Large intestine (tissue), 12 donors: Measurements from ENCODE around the gene PNN. TPM values are rescaled to one million over a fixed set of nuclear protein-coding genes. Genes with fewer than 3 reads are reported as not detected.
"Not testable (repeated sequence)": the region's sequence is repeated elsewhere in the genome, so short reads cannot be mapped to it uniquely, and the experiment has no call there.

Experiments
- DNase-seq, 2 donors: peaks; one replicate each; pipeline versions ENCODE4 v3.0.0 to v3.0.0-alpha.2; 2013
- H3K27ac ChIP-seq: one replicate; pipeline ENCODE4 v1.5.1; 2013; ENCODE audit warnings: low read length
- H3K27me3 ChIP-seq: 2 replicates; pipeline ENCODE4 v1.6.1; 2013; ENCODE audit warnings: low read length; ENCODE audit not compliant: control insufficient read depth, insufficient read depth
- H3K36me3 ChIP-seq: 2 replicates; pipeline ENCODE4 v1.6.1; 2013; ENCODE audit warnings: low read length; ENCODE audit not compliant: control insufficient read depth, insufficient read depth
- H3K4me1 ChIP-seq: one replicate; pipeline ENCODE4 v1.6.1; 2013; ENCODE audit warnings: low read length; ENCODE audit not compliant: control insufficient read depth, insufficient read depth
- H3K4me3 ChIP-seq: one replicate; pipeline ENCODE4 v1.5.1; 2013; ENCODE audit warnings: low read length
- H3K9me3 ChIP-seq: one replicate; pipeline ENCODE4 v1.6.1; 2013; ENCODE audit warnings: mild to moderate bottlenecking, low read depth, low read length, moderate library complexity; ENCODE audit not compliant: control insufficient read depth
- WGBS: methylation state at CpG from one replicate; pipeline ENCODE4 v1.1.5; 2013; ENCODE audit warnings: low lambda C conversion rate; ENCODE audit not compliant: insufficient coverage; 5-methylcytosine and 5-hydroxymethylcytosine counted together
- long read RNA-seq, 11 donors: transcript quantifications; one replicate each; lab custom pipeline, GENCODE V29; 2026
- polyA plus RNA-seq: library from polyadenylated mRNA; unstranded; fragments of 120-200 nt; gene quantifications from one replicate; pipeline ENCODE4 v1.2.1, GENCODE V29; 2013

PNN gene
- 155 TPM for polyA plus RNA-seq
- long read RNA-seq, donor 1, transcript PNN-201 (9 exons, 3,576 nt), result major isoform, 24 of 29 reads
- long read RNA-seq, donor 1, transcript PNN-204 (3 exons, 583 nt), result minor isoform, 5 of 29 reads
- long read RNA-seq, donor 1, partial matches to known transcripts, result 0 of 29 reads
- long read RNA-seq, donor 1, other reads (novel, unspliced or antisense), result 0 of 29 reads
- long read RNA-seq, donor 2, transcript PNN-204 (3 exons, 583 nt), result minor isoform, 10 of 87 reads
- long read RNA-seq, donor 2, transcript PNN-205 (4 exons, 601 nt), result minor isoform, 5 of 87 reads
- long read RNA-seq, donor 2, transcript PNN-201 (9 exons, 3,576 nt), result major isoform, 42 of 87 reads
- long read RNA-seq, donor 2, partial matches to known transcripts, result 30 of 87 reads
- long read RNA-seq, donor 2, other reads (novel, unspliced or antisense), result 0 of 87 reads
- long read RNA-seq, donor 3, result 0 reads
- long read RNA-seq, donor 4, transcript PNN-201 (9 exons, 3,576 nt), result major isoform, 8 of 10 reads
- long read RNA-seq, donor 4, partial matches to known transcripts, result 0 of 10 reads
- long read RNA-seq, donor 4, other reads (novel, unspliced or antisense), result 0 of 10 reads
- long read RNA-seq, donor 5, transcript PNN-201 (9 exons, 3,576 nt), result major isoform, 19 of 25 reads
- long read RNA-seq, donor 5, transcript PNN-204 (3 exons, 583 nt), result minor isoform, 6 of 25 reads
- long read RNA-seq, donor 5, partial matches to known transcripts, result 0 of 25 reads
- long read RNA-seq, donor 5, other reads (novel, unspliced or antisense), result 0 of 25 reads
- long read RNA-seq, donor 6, transcript PNN-204 (3 exons, 583 nt), result minor isoform, 16 of 84 reads
- long read RNA-seq, donor 6, transcript PNN-201 (9 exons, 3,576 nt), result major isoform, 26 of 84 reads
- long read RNA-seq, donor 6, partial matches to known transcripts, result 40 of 84 reads
- long read RNA-seq, donor 6, other reads (novel, unspliced or antisense), result 0 of 84 reads
- long read RNA-seq, donor 7, transcript PNN-204 (3 exons, 583 nt), result minor isoform, 9 of 46 reads
- long read RNA-seq, donor 7, transcript PNN-201 (9 exons, 3,576 nt), result major isoform, 25 of 46 reads
- long read RNA-seq, donor 7, partial matches to known transcripts, result 10 of 46 reads
- long read RNA-seq, donor 7, other reads (novel, unspliced or antisense), result 0 of 46 reads
- long read RNA-seq, donor 8, transcript PNN-204 (3 exons, 583 nt), result minor isoform, 23 of 180 reads
- long read RNA-seq, donor 8, transcript PNN-201 (9 exons, 3,576 nt), result major isoform, 49 of 180 reads
- long read RNA-seq, donor 8, partial matches to known transcripts, result 104 of 180 reads
- long read RNA-seq, donor 8, other reads (novel, unspliced or antisense), result 0 of 180 reads
- long read RNA-seq, donor 9, transcript PNN-204 (3 exons, 583 nt), result minor isoform, 32 of 114 reads
- long read RNA-seq, donor 9, transcript PNN-201 (9 exons, 3,576 nt), result major isoform, 38 of 114 reads
- long read RNA-seq, donor 9, partial matches to known transcripts, result 43 of 114 reads
- long read RNA-seq, donor 9, other reads (novel, unspliced or antisense), result 0 of 114 reads
- long read RNA-seq, donor 10, transcript PNN-201 (9 exons, 3,576 nt), result major isoform, 52 of 270 reads
- long read RNA-seq, donor 10, transcript PNN-204 (3 exons, 583 nt), result minor isoform, 29 of 270 reads
- long read RNA-seq, donor 10, transcript PNN-205 (4 exons, 601 nt), result minor isoform, 6 of 270 reads
- long read RNA-seq, donor 10, partial matches to known transcripts, result 182 of 270 reads
- long read RNA-seq, donor 10, other reads (novel, unspliced or antisense), result 0 of 270 reads
- long read RNA-seq, donor 11, transcript PNN-201 (9 exons, 3,576 nt), result major isoform, 26 of 69 reads
- long read RNA-seq, donor 11, transcript PNN-204 (3 exons, 583 nt), result minor isoform, 20 of 69 reads
- long read RNA-seq, donor 11, partial matches to known transcripts, result 22 of 69 reads
- long read RNA-seq, donor 11, other reads (novel, unspliced or antisense), result 0 of 69 reads

- Histone ChIP-seq H3K4me3 (peak within 1 kb of the TSS; percentile 67), H3K27me3 (no peaks in the 10 kb centered on the region), H3K36me3 (peaks cover 31% of the 10 kb centered on the region), H3K9me3 (no peaks in the 10 kb centered on the region), H3K27ac (peak within 1 kb of the TSS; percentile 96), H3K4me1 (peaks cover 15% of the 10 kb centered on the region)
- no CpG with 5 or more reads among the region's 56 CpGs for WGBS
- DNase-seq, result peak; percentile 99 to 100
These were observed at the start of gene PNN for GRCh38 chr14:39174560-39175444. TSS of gene PNN (plus strand) at chr14:39175254. CDS start at chr14:39175280, 26 bp downstream.

- no CpG with 5 or more reads among the region's 8 CpGs for WGBS
- not testable (repeated sequence) for H3K4me3 ChIP-seq, H3K27me3 ChIP-seq, H3K27ac ChIP-seq, H3K9me3 ChIP-seq, DNase-seq, H3K4me1 ChIP-seq
- H3K36me3 ChIP-seq, result peaks cover 25% of the 10 kb centered on the region
These were observed 37.2 kb upstream of the PNN start for GRCh38 chr14:39137835-39138234.

DNA sequence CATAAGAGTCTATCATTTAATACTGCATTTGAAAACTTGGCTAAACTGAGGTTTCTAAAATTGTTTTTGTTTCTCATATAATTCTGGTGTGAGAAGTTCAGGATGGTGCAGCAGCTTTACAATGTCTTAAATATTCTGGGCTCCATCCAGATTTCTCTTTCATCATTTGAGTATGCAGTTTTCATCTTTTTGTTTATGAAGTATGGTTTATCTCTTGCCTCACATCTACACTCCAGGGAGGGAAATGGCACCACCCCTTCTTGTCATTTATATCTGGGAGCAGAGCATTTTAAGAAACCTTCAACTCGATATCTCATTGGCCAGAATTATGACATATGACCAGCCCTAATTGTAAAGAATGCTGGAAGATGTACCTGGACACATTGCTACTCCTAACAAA is 36.6 kb upstream of the PNN start:
- Histone ChIP-seq H3K9me3 (no peaks in the 10 kb centered on the region), H3K36me3 (peaks cover 25% of the 10 kb centered on the region), H3K4me1 (no peaks in the 10 kb centered on the region), H3K4me3 (no peak overlapping the region), H3K27ac (no peak overlapping the region), H3K27me3 (no peaks in the 10 kb centered on the region)
- no peak for DNase-seq
- no CpG with 5 or more reads among the region's 1 CpG for WGBS

GRCh38 chr14:39140170-39140569 is 34.9 kb upstream of the PNN start:
- H3K36me3 ChIP-seq, result peaks cover 22% of the 10 kb centered on the region
- H3K27me3 ChIP-seq, result no peaks in the 10 kb centered on the region
- H3K27ac ChIP-seq, result no peak overlapping the region
- H3K9me3 ChIP-seq, result no peaks in the 10 kb centered on the region
- H3K4me3 ChIP-seq, result no peak overlapping the region
- WGBS, result no CpG with 5 or more reads among the region's 3 CpGs
- no peaks in the 10 kb centered on the region for H3K4me1 ChIP-seq
- no peak for DNase-seq

GRCh38 chr14:39141623-39142022 is 33.4 kb upstream of the PNN start:
- H3K4me3 ChIP-seq, H3K9me3 ChIP-seq, H3K27me3 ChIP-seq, H3K27ac ChIP-seq, H3K4me1 ChIP-seq, DNase-seq: not testable (repeated sequence)
- H3K36me3 ChIP-seq, result peaks cover 19% of the 10 kb centered on the region
- WGBS, result no CpG with 5 or more reads among the region's 1 CpG

DNA sequence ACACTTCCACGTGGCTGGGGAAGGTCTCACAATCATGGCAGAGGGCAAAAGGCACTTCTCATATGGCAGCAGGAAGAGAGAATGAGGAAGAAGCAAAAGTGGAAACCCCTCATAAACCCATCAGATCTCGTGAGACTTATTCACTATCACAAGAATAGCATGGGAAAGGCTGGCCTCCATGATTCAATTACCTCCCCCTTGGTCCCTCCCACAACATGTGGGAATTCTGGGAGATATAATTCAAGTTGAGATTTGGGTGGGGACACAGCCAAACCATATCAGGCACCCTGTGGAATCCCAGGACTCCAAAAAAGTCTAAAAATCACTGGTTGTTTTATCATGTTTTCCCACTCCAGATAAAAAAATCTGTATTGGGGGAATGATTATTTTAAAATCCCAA is 31.8 kb upstream of the PNN start:
- not testable (repeated sequence) for H3K9me3 ChIP-seq, H3K27me3 ChIP-seq, H3K4me1 ChIP-seq, DNase-seq, H3K27ac ChIP-seq, H3K4me3 ChIP-seq
- H3K36me3 ChIP-seq, result peaks cover 14% of the 10 kb centered on the region
- no CpG with 5 or more reads among the region's 2 CpGs for WGBS

DNA sequence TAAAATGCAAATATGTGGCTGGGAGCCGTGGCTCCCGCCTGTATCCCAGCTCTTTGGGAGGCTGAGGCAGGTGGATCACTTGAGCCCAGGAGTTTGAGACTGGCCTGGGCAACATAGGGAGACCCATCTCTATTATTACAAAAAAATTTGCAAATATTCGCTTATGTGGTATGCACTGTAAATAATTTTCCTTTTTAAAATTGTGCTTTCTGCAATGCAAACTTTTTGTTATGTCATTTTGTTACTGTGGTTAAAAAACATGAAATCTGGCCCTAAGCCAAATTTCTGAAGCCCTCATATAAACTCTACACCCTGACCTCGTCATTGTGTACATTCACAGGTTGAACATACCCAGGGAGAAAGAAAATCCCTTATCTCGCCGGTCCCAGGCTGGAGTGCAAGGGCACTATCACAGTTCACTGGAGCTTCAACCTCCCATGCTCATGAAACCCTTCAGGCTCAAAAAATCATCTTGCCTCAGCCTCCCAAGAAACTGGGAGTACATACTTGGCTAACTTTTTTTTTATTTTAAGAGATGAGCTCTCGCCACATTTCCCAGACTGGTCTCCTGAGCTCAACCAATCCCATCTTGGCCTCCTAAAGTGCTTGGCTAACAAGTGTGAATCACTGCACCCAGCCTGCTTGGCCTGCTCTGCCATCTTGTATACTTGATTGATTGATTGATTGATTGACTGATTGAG is 29.6 kb upstream of the PNN start:
- Histone ChIP-seq H3K36me3 (peaks cover 13% of the 10 kb centered on the region), H3K4me3 (no peak overlapping the region), H3K27ac (no peak overlapping the region), H3K9me3 (no peaks in the 10 kb centered on the region), H3K27me3 (no peaks in the 10 kb centered on the region), H3K4me1 (no peaks in the 10 kb centered on the region)
- DNase-seq, result peak; percentile 23 to 62
- WGBS, result 100% methylated on average over 2 of the region's 7 CpGs

DNA sequence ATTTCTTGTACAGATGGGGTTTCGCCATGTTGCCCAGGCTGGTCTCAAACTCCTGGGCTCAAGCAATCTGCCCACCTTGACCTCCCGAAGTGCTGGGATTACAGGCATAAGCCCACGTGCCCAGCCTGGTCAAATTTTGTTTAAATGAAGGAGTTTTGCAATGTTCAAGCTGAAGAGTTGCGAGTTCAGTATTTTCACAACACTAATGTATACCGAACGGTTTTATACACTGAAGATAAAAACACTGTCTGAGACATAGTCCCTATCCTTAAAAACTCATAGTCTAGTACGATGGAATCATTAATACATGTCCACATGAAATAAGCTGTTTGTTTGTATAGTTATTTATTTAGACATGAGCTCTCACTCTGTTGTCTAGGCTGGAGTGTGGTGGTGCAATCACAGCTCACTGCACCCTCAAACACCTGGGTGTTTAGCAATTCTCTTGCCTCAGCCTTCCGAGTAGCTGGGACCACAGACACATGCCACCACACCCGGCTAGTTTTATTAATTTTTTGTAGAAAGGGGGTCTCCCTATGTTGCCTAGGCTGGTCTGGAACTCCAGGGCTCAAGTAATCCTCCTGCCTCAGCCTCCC is 20.4 kb upstream of the PNN start:
- WGBS, result 100% methylated on average over 1 of the region's 9 CpGs
- no peak for DNase-seq
- peaks cover 53% of the 10 kb centered on the region for H3K36me3 ChIP-seq

More for the DNA sequence above, 20.4 kb upstream of the PNN start:
- Histone ChIP-seq H3K27ac (no peak overlapping the region), H3K4me3 (no peak overlapping the region), H3K9me3 (no peaks in the 10 kb centered on the region), H3K4me1 (no peaks in the 10 kb centered on the region), H3K27me3 (no peaks in the 10 kb centered on the region)
